HG03103 (cell line): ENCODE results near the gene PIGS.
A peak's percentile ranks its signal among the peaks of the same experiment; 100 is the strongest.
"Not testable (repeated sequence)": the region's sequence is repeated elsewhere in the genome, so short reads cannot be mapped to it uniquely, and the experiment has no call there.

Experiments
- ATAC-seq: cut with Tn5 transposase; IDR thresholded peaks from one replicate; pipeline ENCODE4 v1.9.1; 2021; ENCODE audit warnings: low read depth; ENCODE audit not compliant: unreplicated experiment

PIGS gene

GRCh38 chr17:28571361-28572122 lies at the start of gene PIGS:
Gene PIGS (minus strand): TSS chr17:28571524. CDS start chr17:28571496, 28 bp downstream.
- ATAC-seq: peak; percentile 78

GRCh38 chr17:28620010-28620409 lies 48.7 kb upstream of the PIGS start:
- no peak for ATAC-seq

- no peak for ATAC-seq
Measured at GRCh38 chr17:28618464-28618863, 47.1 kb upstream of the PIGS start.

GRCh38 chr17:28616281-28616680 lies 45.0 kb upstream of the PIGS start:
- ATAC-seq: no peak

- ATAC-seq: no peak
Measured at GRCh38 chr17:28615260-28615940, 44.1 kb upstream of the PIGS start.

GRCh38 chr17:28613931-28614381 lies 42.6 kb upstream of the PIGS start, which contains the start of gene RSKR:
Gene RSKR (minus strand): TSS chr17:28614185. CDS start chr17:28614161, 24 bp downstream.
- no peak for ATAC-seq

- no peak for ATAC-seq
Measured at GRCh38 chr17:28612936-28613872, 41.9 kb upstream of the PIGS start.

GRCh38 chr17:28612531-28612930 lies 41.2 kb upstream of the PIGS start:
- ATAC-seq: no peak

GRCh38 chr17:28610376-28610775 lies 39.1 kb upstream of the PIGS start:
- ATAC-seq: no peak

GRCh38 chr17:28604031-28604430 lies 32.7 kb upstream of the PIGS start:
- ATAC-seq: not testable (repeated sequence)

GRCh38 chr17:28599311-28600184 lies 28.2 kb upstream of the PIGS start:
- ATAC-seq: peak; percentile 40

- peak; percentile 74 for ATAC-seq
Measured at GRCh38 chr17:28598799-28599310, 27.5 kb upstream of the PIGS start, which contains the start of gene SPAG5. Gene SPAG5 (minus strand): TSS chr17:28599025. CDS start chr17:28598946, 79 bp downstream.

- ATAC-seq: no peak
Measured at GRCh38 chr17:28598389-28598788, 27.1 kb upstream of the PIGS start.

GRCh38 chr17:28597606-28598383 lies 26.5 kb upstream of the PIGS start:
- no peak for ATAC-seq

- ATAC-seq: no peak
Measured at GRCh38 chr17:28592260-28592659, 20.9 kb upstream of the PIGS start.

GRCh38 chr17:28585851-28586250 lies 14.5 kb upstream of the PIGS start:
- ATAC-seq: no peak

GRCh38 chr17:28584434-28584833 lies 13.1 kb upstream of the PIGS start:
- no peak for ATAC-seq

GRCh38 chr17:28582513-28582912 lies 11.2 kb upstream of the PIGS start:
- no peak for ATAC-seq

GRCh38 chr17:28580959-28581358 lies 9.6 kb upstream of the PIGS start:
- ATAC-seq: no peak
